Iris pigment epithelial cell (primary cell): ENCODE measurements around the gene OR8I2.
"Not testable (repeated sequence)": the region's sequence is repeated elsewhere in the genome, so short reads cannot be mapped to it uniquely, and the experiment has no call there.

Experiments
- DNase-seq: peaks from one replicate; pipeline ENCODE4 v3.0.0-alpha.2; 2011; ENCODE audit warnings: low read depth

The OR8I2 gene

DNA sequence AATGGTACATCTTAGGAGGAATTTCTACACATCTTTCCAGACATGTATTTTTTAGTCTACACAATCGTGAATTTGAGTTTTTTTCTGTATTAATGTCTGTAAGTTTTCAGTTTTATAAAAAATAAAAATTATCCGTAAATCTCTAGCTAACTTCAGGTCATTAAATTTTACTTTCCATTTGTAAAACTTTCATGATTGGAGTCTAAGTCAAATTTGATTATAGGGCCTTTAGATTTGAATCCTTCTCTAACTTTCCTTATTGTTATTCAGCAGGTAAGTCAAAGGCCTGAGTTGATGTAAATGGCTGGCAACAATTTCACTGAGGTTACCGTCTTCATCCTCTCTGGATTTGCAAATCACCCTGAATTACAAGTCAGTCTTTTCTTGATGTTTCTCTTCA lies at the start of gene OR8I2:
Gene OR8I2, plus strand, starts transcription at position 301 of the 400 bp plus-strand sequence. Its CDS starts 0 bp downstream, at position 301.
- no peak for DNase-seq

GRCh38 chr11:56045538-56045937 lies 47.6 kb upstream of the OR8I2 start:
- DNase-seq: no peak

DNA sequence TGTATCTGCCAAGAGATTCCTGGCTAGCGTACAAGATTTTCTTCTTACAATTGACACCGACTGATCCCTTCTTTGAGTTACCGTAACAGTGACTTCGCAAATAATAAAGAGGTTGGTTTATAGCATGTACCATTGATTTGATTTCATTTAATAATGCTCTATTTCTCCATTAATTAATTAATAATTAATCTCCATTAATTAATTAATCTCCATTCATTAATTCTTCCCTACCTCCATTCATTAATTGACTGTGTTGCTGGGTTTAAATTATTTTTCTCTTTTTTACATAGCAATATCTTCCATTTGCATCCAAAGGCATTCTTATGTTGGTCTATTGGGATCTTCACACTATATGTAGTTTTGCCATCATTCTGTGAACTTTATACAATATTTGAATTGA lies 44.6 kb upstream of the OR8I2 start:
- DNase-seq: no peak

DNA sequence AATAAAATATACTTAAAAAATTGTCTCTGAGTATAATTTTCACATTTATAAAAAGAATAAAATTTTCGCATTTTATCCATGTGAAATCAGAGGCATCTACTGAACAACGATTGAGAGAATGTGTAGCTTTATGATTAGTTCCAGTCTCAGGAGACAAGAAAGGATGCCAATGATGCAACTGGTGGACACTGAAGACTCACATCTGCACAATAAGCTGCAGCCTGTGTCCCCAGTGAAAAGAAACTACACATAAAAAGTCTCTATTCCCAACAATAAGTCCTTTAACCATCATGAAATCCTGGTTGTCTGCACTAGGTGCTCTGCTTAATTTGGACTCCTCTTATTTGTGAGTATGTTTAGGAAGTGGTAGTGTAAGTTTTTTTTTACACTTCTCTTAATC lies 43.6 kb upstream of the OR8I2 start:
- DNase-seq: no peak

- DNase-seq: not testable (repeated sequence)
These were observed 36.7 kb upstream of the OR8I2 start for GRCh38 chr11:56056366-56056765.

DNA sequence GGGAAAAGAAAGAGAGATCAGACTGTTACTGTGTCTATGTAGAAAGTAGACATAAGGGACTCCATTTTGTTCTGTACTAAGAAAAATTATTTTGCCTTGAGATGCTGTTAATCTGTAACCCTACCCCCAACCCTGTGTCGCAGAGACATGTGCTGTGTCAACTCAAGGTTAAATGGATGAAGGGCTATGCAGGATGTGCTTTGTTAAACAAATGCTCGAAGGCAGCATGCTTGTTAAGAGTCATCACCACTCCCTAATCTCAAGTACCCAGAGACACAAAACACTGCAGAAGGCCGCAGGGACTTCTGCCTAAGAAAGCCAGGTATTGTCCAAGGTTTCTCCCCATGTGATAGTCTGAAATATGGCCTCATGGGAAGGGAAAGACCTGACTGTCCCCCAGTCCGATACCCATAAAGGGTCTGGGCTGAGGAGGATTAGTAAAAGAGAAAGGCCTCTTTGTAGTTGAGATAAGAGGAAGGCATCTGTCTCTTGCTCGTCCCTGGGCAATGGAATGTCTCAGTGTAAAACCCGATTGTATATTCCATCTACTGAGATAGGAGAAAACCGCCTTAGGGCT lies 35.4 kb upstream of the OR8I2 start:
- DNase-seq: not testable (repeated sequence)

DNA sequence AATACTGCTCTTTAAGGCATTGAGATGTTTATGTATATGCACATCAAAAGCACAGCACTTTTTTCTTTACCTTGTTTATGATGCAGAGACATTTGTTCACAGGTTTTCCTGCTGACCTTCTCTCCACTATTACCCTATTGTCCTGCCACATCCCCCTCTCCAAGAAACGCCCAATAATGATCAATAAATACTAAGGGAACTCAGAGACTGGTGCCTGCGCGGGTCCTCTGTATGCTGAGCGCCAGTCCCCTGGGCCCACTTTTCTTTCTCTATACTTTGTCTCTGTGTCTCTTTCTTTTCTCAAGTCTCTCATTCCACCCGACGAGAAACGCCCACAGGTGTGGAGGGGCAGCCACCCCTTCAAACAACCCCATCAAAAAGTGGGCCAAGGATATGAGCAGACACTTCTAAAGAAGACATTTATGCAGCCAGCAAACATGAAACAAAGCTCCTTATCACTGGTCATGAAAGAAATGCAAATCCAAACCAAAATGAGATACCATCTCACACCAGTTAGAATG lies 34.8 kb upstream of the OR8I2 start:
- not testable (repeated sequence) for DNase-seq

- no peak for DNase-seq
These were observed 26.1 kb upstream of the OR8I2 start for GRCh38 chr11:56066980-56067379.

DNA sequence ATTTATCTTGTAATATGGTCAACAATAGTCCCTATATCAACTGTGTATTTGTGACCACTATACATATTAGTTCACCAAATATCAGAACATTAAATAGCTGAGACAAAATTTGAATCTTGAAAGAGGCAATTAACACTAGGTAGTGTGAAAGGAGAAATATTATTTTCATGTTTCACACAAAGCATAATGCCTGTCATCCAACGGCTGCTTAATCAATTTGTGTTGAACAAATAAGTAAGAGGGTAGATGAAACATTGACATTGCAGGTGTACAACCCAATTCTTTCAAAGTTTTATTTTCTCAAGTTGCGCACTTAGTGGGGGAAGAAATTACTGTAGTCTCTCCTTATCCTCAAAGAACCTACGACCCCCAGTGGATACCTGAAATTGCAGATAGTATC lies 3.4 kb upstream of the OR8I2 start:
- no peak for DNase-seq

DNA sequence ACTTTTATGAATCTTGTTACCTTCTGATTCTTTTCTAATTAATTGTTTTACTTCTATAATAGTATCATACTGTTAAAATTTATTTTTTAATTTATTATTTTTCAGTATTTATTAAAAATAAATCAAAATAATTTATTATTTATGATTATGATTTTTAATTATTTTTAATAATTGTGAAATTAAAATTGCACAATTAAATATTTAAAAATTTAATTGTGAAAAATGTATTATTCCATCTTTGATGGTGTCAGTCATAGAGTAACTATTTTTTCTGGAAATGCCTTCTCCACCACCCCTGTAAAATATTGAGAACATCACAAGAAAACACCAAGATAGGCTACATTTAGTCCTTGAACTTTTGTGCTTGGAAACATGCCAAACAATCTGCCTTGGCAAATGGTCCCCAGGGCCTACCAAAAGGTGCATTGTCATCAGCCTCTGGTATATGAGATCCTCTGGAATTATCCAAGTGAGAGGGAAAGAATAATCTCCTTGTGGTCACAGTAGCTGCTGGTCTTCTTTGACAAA lies 10.2 kb downstream of the OR8I2 start, which contains the start of gene OR8H2:
Gene OR8H2, plus strand, starts transcription at position 478 of the 528 bp plus-strand sequence. CDS start 1,356 bp downstream, outside the sequence.
- no peak for DNase-seq

GRCh38 chr11:56122073-56122472 lies 29.0 kb downstream of the OR8I2 start, which contains the start of gene OR8H3:
OR8H3 (plus strand) TSS chr11:56122373; CDS start chr11:56122373, 0 bp downstream.
- no peak for DNase-seq

DNA sequence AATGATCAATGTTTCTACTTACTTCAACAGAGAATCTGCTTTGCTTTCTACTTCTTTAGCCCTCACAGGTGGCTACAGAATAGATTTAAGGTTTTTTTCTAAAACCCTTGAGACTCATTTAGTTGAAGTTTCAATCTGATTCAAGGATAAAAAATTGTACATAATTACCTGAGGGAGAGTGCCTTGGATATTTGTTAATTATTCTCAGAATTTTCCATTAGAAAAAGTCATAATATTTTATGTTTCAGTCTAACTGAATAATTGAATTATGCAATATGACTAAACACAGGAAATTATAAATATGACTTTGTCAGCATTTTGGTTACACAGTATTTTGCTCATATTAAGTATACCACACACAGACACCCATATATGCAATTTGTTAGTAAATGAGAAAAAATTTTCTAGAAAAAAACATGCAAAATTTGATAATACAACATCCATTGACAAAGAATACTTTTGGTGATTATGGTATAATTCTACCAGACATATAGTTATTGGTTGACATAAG lies 47.1 kb downstream of the OR8I2 start, which contains the start of gene OR8J3:
Gene OR8J3, minus strand, starts transcription at position 51 of the 511 bp plus-strand sequence. CDS start 2,483 bp downstream, outside the sequence.
- DNase-seq: no peak

DNA sequence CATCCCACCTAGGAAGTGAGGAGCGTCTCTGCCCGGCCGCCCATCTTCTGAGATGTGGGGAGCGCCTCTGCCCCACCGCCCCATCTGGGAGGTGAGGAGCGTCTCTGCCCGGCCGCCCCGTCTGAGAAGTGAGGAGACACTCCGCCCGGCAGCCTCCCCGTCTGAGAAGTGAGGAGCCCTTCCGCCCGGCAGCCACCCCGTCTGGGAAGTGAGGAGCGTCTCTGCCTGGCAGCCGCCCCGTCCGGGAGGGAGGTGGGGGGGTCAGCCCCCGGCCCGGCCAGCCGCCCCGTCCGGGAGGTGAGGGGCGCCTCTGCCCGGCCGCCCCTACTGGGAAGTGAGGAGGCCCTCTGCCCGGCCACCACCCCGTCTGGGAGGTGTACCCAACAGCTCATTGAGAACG lies 50.6 kb downstream of the OR8I2 start:
- DNase-seq: not testable (repeated sequence)
